Neural cell (in vitro differentiated cells): ENCODE measurements around the gene RALGDS. TPM values are rescaled to one million over a fixed set of nuclear protein-coding genes. Genes with fewer than 3 reads are reported as not detected.

ENCODE experiments used
- H2AFZ ChIP-seq: fragments of 200-600, 300-800 bp; sonication (generic), shearing (Covaris generic); 2 replicates; pipeline ENCODE4 v1.6.0; 2014; ENCODE audit warnings: low read depth, mild to moderate bottlenecking, antibody characterized with exemption, low read length, moderate library complexity
- H3F3A ChIP-seq: fragments of 200-600 bp; shearing (Covaris generic); 2 replicates; pipeline ENCODE4 v1.6.1; 2016; ENCODE audit warnings: mild to moderate bottlenecking, moderate library complexity, mixed read lengths, antibody characterized with exemption, low read length; ENCODE audit not compliant: insufficient read depth, poor library complexity, severe bottlenecking
- H3K27ac ChIP-seq: fragments of 200-600, 300-800 bp; sonication (generic), shearing (Covaris generic); 2 replicates; pipeline ENCODE4 v1.5.1; 2014; ENCODE audit warnings: mild to moderate bottlenecking, low read length, moderate library complexity
- H3K27me3 ChIP-seq: fragments of 300-800, 200-600 bp; sonication (generic), shearing (Covaris generic); 2 replicates; pipeline ENCODE4 v1.6.0; 2014; ENCODE audit warnings: mild to moderate bottlenecking, low read depth, low read length, moderate library complexity; ENCODE audit not compliant: insufficient read depth
- H3K36me3 ChIP-seq: fragments of 300-800, 200-600 bp; sonication (generic), shearing (Covaris generic); 2 replicates; pipeline ENCODE4 v1.5.1; 2014; ENCODE audit warnings: mild to moderate bottlenecking, antibody characterized with exemption, low read length, moderate library complexity; ENCODE audit not compliant: insufficient read depth
- H3K4me2 ChIP-seq: fragments of 300-800, 200-600 bp; sonication (generic), shearing (Covaris generic); 2 replicates; pipeline ENCODE4 v1.6.0; 2014; ENCODE audit warnings: mild to moderate bottlenecking, low read length
- H3K4me3 ChIP-seq: fragments of 300-800, 200-600 bp; sonication (generic), shearing (Covaris generic); 2 replicates; pipeline ENCODE4 v1.5.1; 2014; ENCODE audit warnings: mild to moderate bottlenecking, low read length, moderate library complexity
- H3K79me2 ChIP-seq: fragments of 200-600 bp; shearing (Covaris generic); replicated peaks from 2 replicates; pipeline ENCODE4 v1.6.0; 2014; ENCODE audit warnings: mild to moderate bottlenecking, low read length, moderate library complexity; ENCODE audit not compliant: insufficient read depth
- H3K9ac ChIP-seq: fragments of 300-800, 200-600 bp; sonication (generic), shearing (Covaris generic); 2 replicates; pipeline ENCODE4 v1.6.1; 2016; ENCODE audit warnings: mild to moderate bottlenecking, low read length, mixed read lengths
- H3K9me2 ChIP-seq: fragments of 200-600 bp; shearing (Covaris generic); 2 replicates; pipeline ENCODE4 v1.6.1; 2016; ENCODE audit warnings: mild to moderate bottlenecking, low read length, mixed read lengths; ENCODE audit not compliant: insufficient read depth
- H3K9me3 ChIP-seq: fragments of 200-600, 300-800 bp; sonication (generic), shearing (Covaris generic); 2 replicates; pipeline ENCODE4 v1.6.1; 2016; ENCODE audit warnings: mild to moderate bottlenecking, mixed run types, low read length, moderate library complexity, mixed read lengths
- H4K20me1 ChIP-seq: fragments of 200-600 bp; shearing (Covaris generic); 2 replicates; pipeline ENCODE4 v1.6.1; 2016; ENCODE audit warnings: mild to moderate bottlenecking, mixed run types; ENCODE audit not compliant: insufficient read depth
- CTCF ChIP-seq: fragments of 450-650 bp; IDR thresholded peaks from 2 replicates; pipeline ENCODE4 v1.5.1; 2014; ENCODE audit warnings: antibody characterized with exemption, mild to moderate bottlenecking, moderate library complexity; ENCODE audit not compliant: poor library complexity, severe bottlenecking
- EP300 ChIP-seq: fragments of 450-650 bp; conservative IDR thresholded peaks from 2 replicates; pipeline ENCODE4 v1.6.1; 2014; ENCODE audit warnings: antibody characterized with exemption, mild to moderate bottlenecking, moderate library complexity; ENCODE audit not compliant: poor library complexity, severe bottlenecking
- EZH2 ChIP-seq: fragments of 200-600, 300-800 bp; shearing (Covaris generic), sonication (generic); IDR thresholded peaks from 2 replicates; pipeline ENCODE4 v1.6.1; 2014; ENCODE audit warnings: antibody characterized with exemption, low read length, borderline replicate concordance, mild to moderate bottlenecking; ENCODE audit not compliant: insufficient read depth, poor library complexity, severe bottlenecking
- MXI1 ChIP-seq: fragments of 450-650 bp; conservative IDR thresholded peaks from 2 replicates; pipeline ENCODE4 v1.6.1; 2014; ENCODE audit warnings: antibody characterized with exemption, mild to moderate bottlenecking; ENCODE audit not compliant: poor library complexity, severe bottlenecking
- POLR2AphosphoS5 ChIP-seq: IDR thresholded peaks from 2 replicates; pipeline ENCODE4 v1.6.1; 2012
- RAD21 ChIP-seq: fragments of 450-650 bp; conservative IDR thresholded peaks from 2 replicates; pipeline ENCODE4 v1.6.1; 2014; ENCODE audit warnings: antibody characterized with exemption, mild to moderate bottlenecking, moderate library complexity
- REST ChIP-seq: IDR thresholded peaks from 2 replicates; pipeline ENCODE4 v1.6.1; 2012; ENCODE audit warnings: borderline replicate concordance
- SMC3 ChIP-seq: fragments of 450-650 bp; conservative IDR thresholded peaks from 2 replicates; pipeline ENCODE4 v1.6.1; 2014; ENCODE audit warnings: antibody characterized with exemption, mild to moderate bottlenecking, moderate library complexity; ENCODE audit not compliant: poor library complexity
- TAF1 ChIP-seq: IDR thresholded peaks from 2 replicates; pipeline ENCODE4 v1.6.1; 2012; ENCODE audit warnings: low read depth
- polyA plus RNA-seq: library from polyadenylated mRNA; depleted of rRNA; stranded (reverse); fragments of >200 nt; gene quantifications from 2 replicates; pipeline ENCODE4 v1.2.3, GENCODE V29; 2014

Gene RALGDS
- polyA plus RNA-seq, 1 donor from 2014 or later: 174 TPM

GRCh38 chr9:133113949-133114885 is 6.8 kb downstream of the RALGDS start:
- no peak overlapping the region for H3K4me2 ChIP-seq
- TF ChIP-seq SMC3 (no peak), CTCF (no peak), REST (no peak), RAD21 (no peak), MXI1 (no peak)
- H3K9ac ChIP-seq: no peak overlapping the region
- H4K20me1 ChIP-seq: peaks cover 22% of the 10 kb centered on the region
- no peak overlapping the region for H3K27ac ChIP-seq
- no peaks in the 10 kb centered on the region for H3K36me3 ChIP-seq
- H3K4me3 ChIP-seq: no peak overlapping the region
- no peaks in the 10 kb centered on the region for H3K9me3 ChIP-seq
- H3F3A ChIP-seq: no peaks in the 10 kb centered on the region
- H3K27me3 ChIP-seq: no peaks in the 10 kb centered on the region
- H3K79me2 ChIP-seq: peaks cover 30% of the 10 kb centered on the region
- no peak overlapping the region for H2AFZ ChIP-seq
- H3K9me2 ChIP-seq: no peaks in the 10 kb centered on the region

- H3K36me3 ChIP-seq: no peaks in the 10 kb centered on the region
- H3F3A ChIP-seq: no peaks in the 10 kb centered on the region
- H2AFZ ChIP-seq: no peak overlapping the region
- H3K4me3 ChIP-seq: no peak overlapping the region
- no peak overlapping the region for H3K4me2 ChIP-seq
- H3K27ac ChIP-seq: no peak overlapping the region
- H3K9ac ChIP-seq: no peak overlapping the region
- TF ChIP-seq EP300 (no peak), MXI1 (no peak), EZH2 (no peak), RAD21 (no peak), POLR2AphosphoS5 (no peak), REST (no peak), TAF1 (no peak)
- H3K9me3 ChIP-seq: no peaks in the 10 kb centered on the region
- peaks cover 25% of the 10 kb centered on the region for H3K79me2 ChIP-seq
- no peaks in the 10 kb centered on the region for H3K27me3 ChIP-seq
- H4K20me1 ChIP-seq: peaks cover 22% of the 10 kb centered on the region
- H3K9me2 ChIP-seq: no peaks in the 10 kb centered on the region
These were observed 7.7 kb downstream of the RALGDS start for GRCh38 chr9:133113163-133113948.
